Natural killer cell treated with Interleukin-12 subunit alpha and Interleukin-12 subunit beta and Interleukin-15 and Interleukin-18, amount 100 ng/mL, for 72 hours (primary cell): ENCODE measurements around the gene ADCY3. TPM values are rescaled to one million over a fixed set of nuclear protein-coding genes. Genes with fewer than 3 reads are reported as not detected.

Source experiments
- ATAC-seq, 2 donors: fragments of 150-1000 bp; cut with Tn5 transposase in 1 of 2; sonication (Bioruptor Pico), chemical (Tn5 transposase) in 1 of 2; 2 replicates each; pipeline ENCODE4 v1.10.0; 2021
- DNase-seq: peaks from one replicate; pipeline ENCODE4 v3.0.0; 2022; ENCODE audit warnings: low spot score
- H3K27ac Mint-ChIP-seq, 2 donors: 1 replicate in 1 of 2; 2 replicates in 1 of 2; pipeline ENCODE4 v1.8.0; 2022; ENCODE audit warnings: mixed read lengths in 2 of 2, mild to moderate bottlenecking in 1 of 2, moderate library complexity in 1 of 2
- H3K27me3 Mint-ChIP-seq, 2 donors: 1 replicate in 1 of 2; 2 replicates in 1 of 2; pipeline ENCODE4 v1.8.0; 2022; ENCODE audit warnings: mixed read lengths in 2 of 2
- H3K36me3 Mint-ChIP-seq: one replicate; pipeline ENCODE4 v1.8.0; 2022; ENCODE audit warnings: mixed read lengths
- H3K4me1 Mint-ChIP-seq, 2 donors: 1 replicate in 1 of 2; 2 replicates in 1 of 2; pipeline ENCODE4 v1.8.0; 2022; ENCODE audit warnings: low read depth in 2 of 2, mixed read lengths in 2 of 2, mild to moderate bottlenecking in 1 of 2
- H3K4me3 Mint-ChIP-seq: one replicate; pipeline ENCODE4 v1.8.0; 2022; ENCODE audit warnings: mixed read lengths
- H3K9me3 Mint-ChIP-seq: 2 replicates; pipeline ENCODE4 v1.8.0; 2022; ENCODE audit warnings: mixed read lengths
- total RNA-seq, 2 donors: library from RNA; stranded (reverse); gene quantifications; one replicate each; pipeline ENCODE4 v1.2.3, GENCODE V29; 2022

The ADCY3 gene
- total RNA-seq, 2 donors from 2014 or later, result 23.3 to 71.9 TPM

DNA sequence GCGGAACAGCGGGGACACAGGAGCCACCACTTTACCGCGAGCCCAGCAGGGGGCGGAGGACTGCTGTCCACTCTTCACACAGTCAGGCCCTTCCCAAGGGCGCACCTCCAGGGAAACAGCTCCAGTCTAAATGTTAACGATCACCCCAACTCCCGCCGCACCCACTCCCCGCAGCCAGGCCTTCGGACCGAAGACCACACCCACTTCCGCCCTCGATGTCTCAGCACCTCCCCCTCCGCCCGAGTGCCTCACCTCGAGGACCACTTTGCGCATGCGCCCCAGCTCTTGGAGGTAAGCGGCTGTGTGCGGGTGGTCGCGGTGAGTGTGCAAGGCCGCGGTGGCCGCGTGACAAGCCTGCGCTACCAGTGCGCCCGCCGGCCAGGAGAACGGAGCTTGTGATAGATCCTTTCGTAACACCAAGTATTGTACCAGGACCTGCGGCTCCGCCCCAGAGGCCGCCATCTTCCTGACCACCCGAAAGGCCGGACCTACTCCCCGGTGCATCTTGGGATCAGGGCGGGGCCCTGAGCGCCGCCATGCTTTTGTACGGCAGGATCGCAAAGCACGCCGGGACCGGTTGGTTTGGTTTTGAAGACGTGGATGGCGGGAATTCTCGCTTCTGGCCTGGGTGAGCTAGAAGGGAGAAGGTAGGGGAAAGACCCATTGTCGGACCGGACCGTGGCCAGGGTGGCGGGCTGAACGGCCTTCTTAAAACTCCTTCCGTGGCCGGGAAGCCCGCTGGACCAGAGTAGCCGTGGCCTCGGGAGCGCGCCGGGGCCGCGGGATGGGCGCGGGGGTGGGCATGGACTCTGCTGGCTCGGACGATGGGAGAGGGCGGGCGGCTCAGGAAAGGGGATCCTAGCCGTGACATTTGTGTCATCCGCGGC, 126.9 kb downstream of the ADCY3 start, which contains the start of the genes CENPO and PTRHD1:
CENPO (plus strand) TSS at position 552 of the 887 bp plus-strand sequence. CDS start 495 bp downstream, outside the sequence.
PTRHD1 (minus strand) TSS at position 518 of the 887 bp plus-strand sequence; CDS start at position 504, 14 bp downstream.
- Mint-ChIP-seq H3K9me3 (no peaks in the 10 kb centered on the region), H3K4me3 (peak within 1 kb of the TSS; percentile 98), H3K27ac (peak within 1 kb of the TSS; percentile 98 to 99), H3K4me1 (peaks cover 30 to 39% of the 10 kb centered on the region in 2 donors), H3K27me3 (no peaks in the 10 kb centered on the region), H3K36me3 (peaks cover 14% of the 10 kb centered on the region)
- peak; percentile 97 for DNase-seq
- ATAC-seq, result peak; percentile 98 to 99

DNA sequence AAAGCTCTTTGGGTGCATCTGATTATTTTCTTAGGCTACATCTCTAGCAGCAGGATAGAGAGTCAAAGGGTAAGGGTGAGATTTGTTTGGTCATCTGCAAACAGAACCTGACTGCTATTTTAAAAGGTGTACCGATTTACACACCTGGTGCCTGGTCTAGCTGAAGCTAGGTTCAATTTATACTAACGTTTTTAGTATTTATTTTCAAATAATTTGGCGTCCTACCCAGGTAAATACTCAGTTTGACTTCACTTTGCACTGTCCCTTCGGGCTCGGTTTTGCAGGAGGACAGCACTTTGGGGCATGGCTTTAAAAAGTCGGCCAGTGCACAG, 127.5 kb downstream of the ADCY3 start:
- DNase-seq (no peak), ATAC-seq (no peak)
- peaks cover 8% of the 10 kb centered on the region for H3K36me3 Mint-ChIP-seq
- H3K9me3 Mint-ChIP-seq, result no peaks in the 10 kb centered on the region
- peak overlapping the region; percentile 98 for H3K4me3 Mint-ChIP-seq
- H3K27ac Mint-ChIP-seq, result peak overlapping the region; percentile 98 to 99
- H3K27me3 Mint-ChIP-seq, result no peaks in the 10 kb centered on the region
- H3K4me1 Mint-ChIP-seq, result peaks cover 26 to 33% of the 10 kb centered on the region in 2 donors

DNA sequence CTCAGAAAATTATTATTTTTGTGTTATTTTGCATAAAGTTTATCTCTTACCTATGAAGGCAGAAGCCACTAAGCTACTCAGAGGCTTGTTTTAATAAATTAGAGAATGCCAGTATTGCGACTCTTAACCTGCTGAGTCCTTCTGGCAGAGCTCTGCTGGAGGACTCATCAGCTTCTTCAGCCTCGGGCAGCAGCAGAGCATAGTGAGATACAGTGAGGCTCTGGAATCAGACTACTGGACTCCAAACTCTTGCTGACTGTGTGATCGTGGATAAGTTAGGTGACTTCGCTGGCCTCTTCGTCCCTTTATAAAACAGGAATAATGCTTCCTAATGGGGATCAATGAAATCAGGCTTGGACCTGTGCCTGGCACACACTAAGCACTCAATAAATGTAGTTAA, 128.6 kb downstream of the ADCY3 start:
- ATAC-seq (no peak), DNase-seq (no peak)
- Mint-ChIP-seq H3K9me3 (no peaks in the 10 kb centered on the region), H3K27me3 (no peaks in the 10 kb centered on the region), H3K4me3 (no peak overlapping the region), H3K36me3 (no peaks in the 10 kb centered on the region), H3K4me1 (peaks cover 15 to 22% of the 10 kb centered on the region in 2 donors), H3K27ac (no peak overlapping the region)

DNA sequence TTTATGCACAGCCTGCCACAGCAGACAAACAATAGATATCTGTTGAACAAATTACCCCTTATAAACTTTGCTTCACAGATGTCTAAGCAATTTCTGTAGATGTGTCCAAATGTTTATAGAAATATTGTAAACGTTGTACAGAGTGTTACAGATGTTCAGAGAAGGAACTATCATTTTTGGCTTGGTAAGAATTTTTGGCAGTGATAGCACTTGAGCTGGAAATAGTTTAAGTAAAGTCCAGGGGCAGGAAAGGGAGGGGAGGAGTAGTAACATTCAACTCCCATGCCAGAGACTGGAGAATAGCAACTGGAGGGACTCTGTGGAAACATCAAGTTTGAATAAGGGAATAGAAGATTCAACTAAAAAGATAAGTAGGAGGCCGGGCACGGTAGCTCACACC, 131.2 kb downstream of the ADCY3 start:
- no peak overlapping the region for H3K27ac Mint-ChIP-seq
- DNase-seq, result no peak
- H3K36me3 Mint-ChIP-seq, result no peaks in the 10 kb centered on the region
- no peak overlapping the region for H3K4me3 Mint-ChIP-seq
- H3K4me1 Mint-ChIP-seq, result peaks cover 10 to 11% of the 10 kb centered on the region in 2 donors
- H3K9me3 Mint-ChIP-seq, result no peaks in the 10 kb centered on the region
- no peak for ATAC-seq
- no peaks in the 10 kb centered on the region for H3K27me3 Mint-ChIP-seq

DNA sequence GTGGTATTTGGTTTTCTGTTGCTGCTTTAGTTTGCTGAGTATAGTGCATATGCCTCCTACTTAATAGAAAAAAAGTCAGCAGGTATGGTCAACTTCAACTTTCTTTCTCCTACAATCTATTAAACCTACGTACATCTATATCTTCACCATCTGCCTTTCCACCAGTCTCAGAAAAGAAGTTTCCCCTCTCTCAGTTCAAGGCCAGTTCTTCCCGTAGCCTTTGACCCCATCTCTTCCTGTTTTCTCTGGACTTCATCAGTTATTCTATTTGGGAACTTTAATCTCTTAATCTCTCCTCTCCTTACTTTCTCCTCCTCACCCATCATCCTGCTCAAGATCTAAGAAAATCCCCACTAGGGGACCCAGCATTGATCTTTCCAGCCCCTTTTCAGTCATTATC, 132.5 kb downstream of the ADCY3 start:
- no peak overlapping the region for H3K27ac Mint-ChIP-seq
- no peak overlapping the region for H3K4me3 Mint-ChIP-seq
- DNase-seq, result no peak
- no peaks in the 10 kb centered on the region for H3K36me3 Mint-ChIP-seq
- no peaks in the 10 kb centered on the region for H3K9me3 Mint-ChIP-seq
- peaks cover 3 to 4% of the 10 kb centered on the region in 2 donors for H3K4me1 Mint-ChIP-seq
- H3K27me3 Mint-ChIP-seq, result no peaks in the 10 kb centered on the region
- no peak for ATAC-seq

DNA sequence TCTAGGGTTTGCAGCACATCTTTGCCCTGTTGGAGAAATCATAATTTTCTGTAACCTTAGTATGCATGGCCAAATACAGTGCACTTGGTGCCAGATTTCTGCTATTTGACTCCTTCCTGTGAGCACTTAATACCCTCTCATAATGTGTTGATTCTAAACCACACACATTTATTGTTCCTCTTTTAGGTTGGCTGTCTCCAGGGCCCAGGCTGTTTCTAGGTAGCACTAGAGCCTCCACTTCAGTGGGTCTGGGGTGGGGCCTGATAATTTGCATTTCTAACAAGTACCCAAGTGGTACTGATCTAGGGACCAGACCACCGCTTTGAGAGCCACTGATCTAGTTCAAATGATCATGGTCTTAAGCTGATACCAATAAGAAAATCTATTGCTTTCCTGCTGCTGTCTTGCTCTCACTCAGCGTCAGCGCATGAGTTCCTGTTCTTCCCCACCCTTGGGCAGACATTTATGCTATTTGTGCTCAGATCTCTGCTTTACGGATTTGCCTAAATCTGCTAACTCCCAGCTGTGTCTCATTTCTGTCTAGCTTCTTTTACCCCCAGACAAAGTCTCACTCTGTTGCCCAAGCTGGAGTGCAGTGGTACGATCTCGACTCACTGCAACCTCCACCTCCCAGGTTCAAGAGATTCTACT, 134.2 kb downstream of the ADCY3 start:
- Mint-ChIP-seq H3K27me3 (no peaks in the 10 kb centered on the region), H3K4me1 (no peaks in the 10 kb centered on the region)

DNA sequence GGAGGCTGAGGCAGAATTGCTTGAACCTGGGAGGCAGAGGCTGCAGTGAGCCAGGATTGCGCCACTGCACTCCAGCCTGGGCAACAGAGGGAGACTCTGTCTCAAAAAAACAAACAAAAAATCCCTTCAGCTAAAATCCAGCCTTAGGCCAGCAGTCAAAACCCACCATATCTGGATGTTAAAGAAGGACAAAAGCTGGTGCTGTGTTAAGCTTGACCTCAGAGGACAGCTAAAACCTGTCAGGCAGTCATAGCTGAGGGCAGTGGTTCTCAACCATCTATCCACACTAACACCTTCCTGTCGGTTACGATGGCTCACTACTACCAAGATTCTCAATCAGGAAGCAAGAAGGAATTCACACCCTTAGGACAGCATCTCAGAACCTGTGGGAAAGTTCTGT, 136.4 kb downstream of the ADCY3 start:
- Mint-ChIP-seq H3K27ac (no peak overlapping the region), H3K9me3 (no peaks in the 10 kb centered on the region), H3K4me3 (no peak overlapping the region), H3K27me3 (no peaks in the 10 kb centered on the region), H3K4me1 (no peaks in the 10 kb centered on the region), H3K36me3 (no peaks in the 10 kb centered on the region)
- no peak for DNase-seq
- no peak for ATAC-seq

More for the DNA sequence above, 134.2 kb downstream of the ADCY3 start:
- Mint-ChIP-seq H3K9me3 (no peaks in the 10 kb centered on the region), H3K4me3 (no peak overlapping the region), H3K36me3 (no peaks in the 10 kb centered on the region), H3K27ac (no peak overlapping the region)
- no peak for DNase-seq
- ATAC-seq, result no peak

DNA sequence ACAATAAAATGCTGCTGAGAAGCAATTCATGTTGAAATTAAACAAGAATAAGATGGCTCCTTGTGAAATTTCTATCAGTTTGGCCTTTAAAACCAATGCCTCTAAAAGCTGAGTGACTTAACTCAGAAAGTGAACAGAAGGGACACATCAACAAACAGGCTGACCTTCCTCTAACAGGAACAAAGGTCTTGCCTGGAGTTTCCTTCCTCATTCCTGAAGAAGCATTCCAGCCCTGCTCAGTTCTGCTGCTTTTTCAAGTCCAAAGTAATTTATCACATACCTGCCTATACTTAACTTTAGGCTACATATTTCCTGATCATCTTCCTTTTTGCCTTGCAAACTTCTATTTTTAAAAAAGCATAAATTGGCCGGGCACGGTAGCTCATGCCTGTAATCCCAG, 140.9 kb downstream of the ADCY3 start:
- Mint-ChIP-seq H3K27me3 (no peaks in the 10 kb centered on the region), H3K9me3 (no peaks in the 10 kb centered on the region), H3K4me3 (no peak overlapping the region), H3K36me3 (no peaks in the 10 kb centered on the region), H3K4me1 (peaks cover 0 to 6% of the 10 kb centered on the region in 2 donors), H3K27ac (no peak overlapping the region)
- DNase-seq (no peak), ATAC-seq (no peak)

DNA sequence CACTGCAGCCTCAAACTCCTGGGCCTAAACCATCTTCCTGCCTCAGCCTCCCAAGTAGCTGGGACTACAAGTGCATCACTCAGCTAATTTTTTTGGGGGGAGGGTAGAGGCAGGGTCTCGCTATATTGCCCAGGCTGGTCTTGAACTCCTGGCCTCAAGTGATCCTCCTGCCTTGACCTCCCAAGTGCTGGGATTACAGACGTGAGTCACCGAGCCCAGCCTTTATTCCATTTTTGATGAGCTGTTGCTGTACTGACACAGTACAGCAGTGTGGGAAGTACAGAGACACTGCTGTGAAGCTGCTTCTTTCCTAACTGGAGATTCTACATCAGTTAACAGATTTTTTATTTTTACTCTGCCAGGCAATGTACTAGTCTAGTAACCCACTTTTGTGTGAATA, 145.7 kb downstream of the ADCY3 start:
- H3K9me3 Mint-ChIP-seq, result no peaks in the 10 kb centered on the region
- ATAC-seq (no peak), DNase-seq (no peak)
- H3K36me3 Mint-ChIP-seq, result peaks cover 7% of the 10 kb centered on the region
- no peak overlapping the region for H3K4me3 Mint-ChIP-seq
- H3K27ac Mint-ChIP-seq, result no peak overlapping the region
- H3K27me3 Mint-ChIP-seq, result no peaks in the 10 kb centered on the region
- peaks cover 0 to 13% of the 10 kb centered on the region in 2 donors for H3K4me1 Mint-ChIP-seq

DNA sequence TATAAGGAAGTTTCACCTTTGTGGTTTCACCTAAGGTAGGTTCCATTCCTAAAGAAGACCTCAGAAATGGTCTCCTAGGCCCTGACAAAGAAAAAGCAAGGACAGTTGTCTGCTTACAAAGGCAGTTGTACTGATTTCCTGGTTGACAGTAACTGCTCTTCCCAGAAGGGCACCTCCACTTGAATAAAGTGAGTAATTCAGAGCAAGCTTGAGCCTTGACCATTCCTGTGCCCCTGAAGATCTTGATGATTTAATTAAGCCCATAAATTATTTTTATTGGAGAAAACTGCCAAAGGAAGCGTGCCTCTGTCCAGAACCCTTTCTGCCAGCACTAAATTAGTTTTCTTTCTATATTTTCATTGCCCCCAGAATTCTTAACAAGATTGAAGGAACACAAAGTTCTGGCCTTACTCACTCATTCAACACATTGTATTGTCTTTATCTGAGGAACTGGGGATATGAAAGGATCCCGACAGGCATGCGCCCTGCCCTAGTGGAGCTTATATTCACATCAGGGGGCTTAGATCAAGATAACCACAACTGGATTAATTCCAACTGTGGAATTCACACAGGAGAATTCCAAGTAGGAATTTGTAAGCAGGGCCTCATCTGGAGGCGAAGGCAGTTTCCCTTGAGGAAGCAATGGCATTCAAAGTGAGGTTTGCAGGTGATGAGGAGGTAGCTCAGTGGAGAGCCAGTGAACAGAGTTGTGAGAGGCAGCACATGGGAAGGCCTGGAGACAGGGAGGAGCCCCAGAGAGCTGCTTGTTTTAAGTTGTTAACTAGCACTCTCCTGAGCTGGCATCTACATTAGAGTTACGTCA, 148.1 kb downstream of the ADCY3 start:
- ATAC-seq, result peak in 1 of 2 donors; percentile 20
- Mint-ChIP-seq H3K4me3 (no peak overlapping the region), H3K27ac (peak overlapping the region in 1 of 2 donors; percentile 3), H3K9me3 (no peaks in the 10 kb centered on the region), H3K27me3 (no peaks in the 10 kb centered on the region), H3K36me3 (peaks cover 7% of the 10 kb centered on the region), H3K4me1 (peaks cover 0 to 13% of the 10 kb centered on the region in 2 donors)
- no peak for DNase-seq

DNA sequence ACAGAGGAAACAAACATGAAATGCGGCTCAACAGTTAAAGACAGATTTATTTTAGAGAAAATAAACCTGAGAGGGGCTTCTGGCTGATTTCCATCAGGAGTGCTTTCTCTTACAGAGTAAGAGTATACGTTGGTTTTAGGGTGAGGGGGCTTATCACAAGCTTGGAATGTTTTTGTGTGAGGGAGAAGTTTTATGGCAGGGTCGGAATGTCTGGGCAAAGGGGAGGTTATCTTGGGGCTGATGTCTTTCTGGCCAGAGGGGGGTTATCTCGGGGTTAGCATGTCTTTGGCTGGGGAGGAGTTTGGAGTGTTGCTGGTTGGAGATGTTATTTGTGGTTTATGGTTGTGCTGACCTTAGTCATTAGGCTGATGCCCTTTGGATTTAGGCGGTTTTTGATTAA, 149.0 kb downstream of the ADCY3 start:
- peaks cover 9 to 14% of the 10 kb centered on the region in 2 donors for H3K4me1 Mint-ChIP-seq
- no peaks in the 10 kb centered on the region for H3K27me3 Mint-ChIP-seq
- H3K27ac Mint-ChIP-seq, result peak overlapping the region in 1 of 2 donors; percentile 3
- ATAC-seq (no peak), DNase-seq (no peak)
- no peak overlapping the region for H3K4me3 Mint-ChIP-seq
- H3K9me3 Mint-ChIP-seq, result no peaks in the 10 kb centered on the region
- peaks cover 7% of the 10 kb centered on the region for H3K36me3 Mint-ChIP-seq
